K562 (cell line): ENCODE results near the gene EFHC1. TPM values are rescaled to one million over a fixed set of nuclear protein-coding genes. Genes with fewer than 3 reads are reported as not detected.

Experiments used
- CBX2 ChIP-seq: fragments of 200-600 bp; sonication (generic); IDR thresholded peaks from one replicate; pipeline ENCODE4 v1.6.1; 2012; ENCODE audit warnings: mild to moderate bottlenecking, low read length, inconsistent platforms; ENCODE audit not compliant: insufficient read depth, poor library complexity, severe bottlenecking
- CHD1 ChIP-seq: fragments of 200-600 bp; sonication (generic); IDR thresholded peaks from one replicate; pipeline ENCODE4 v1.6.1; 2012; ENCODE audit warnings: mild to moderate bottlenecking, moderate library complexity, low read length, inconsistent platforms
- CLOCK ChIP-seq: fragments of 250-450 bp; sonication (Bioruptor Pico); IDR thresholded peaks from 2 replicates; pipeline ENCODE4 v1.4.0; 2020; ENCODE audit warnings: mild to moderate bottlenecking, moderate library complexity, borderline replicate concordance
- COPS2 ChIP-seq: fragments of 450-650 bp; conservative IDR thresholded peaks from 2 replicates; pipeline ENCODE4 v1.6.1; 2016; ENCODE audit warnings: mild to moderate bottlenecking, moderate library complexity
- DIDO1 ChIP-seq: fragments of 450-650 bp; IDR thresholded peaks from 2 replicates; pipeline ENCODE4 v1.6.1; 2016; ENCODE audit warnings: low read depth, missing biosample characterization, missing genetic modification characterization
- ELF1 ChIP-seq: fragments of 200-800 bp; sonication (Bioruptor generic); IDR thresholded peaks from 2 replicates; pipeline ENCODE4 v1.6.1; 2016; ENCODE audit warnings: missing genetic modification characterization, missing compliant biosample characterization
- HDGF ChIP-seq: fragments of 450-650 bp; IDR thresholded peaks from 2 replicates; pipeline ENCODE4 v1.6.1; 2016
- HES1 ChIP-seq: fragments of 450-650 bp; IDR thresholded peaks from 2 replicates; pipeline ENCODE4 v1.6.1; 2016; ENCODE audit warnings: low read depth, mild to moderate bottlenecking, moderate library complexity
- HNRNPH1 ChIP-seq: fragments of 200-400 bp; formaldehyde crosslinking; optimal IDR thresholded peaks from 2 replicates; pipeline ENCODE3; 2017; ENCODE audit warnings: low read depth, mild to moderate bottlenecking, low read length, moderate library complexity
- IFI16 ChIP-seq: fragments of 250-450 bp; sonication (Bioruptor Pico); IDR thresholded peaks from 2 replicates; pipeline ENCODE4 v2.1.2; 2022; ENCODE audit warnings: mild to moderate bottlenecking, inconsistent platforms
- KDM2B ChIP-seq: fragments of 250-450 bp; sonication (Bioruptor Pico); IDR thresholded peaks from 2 replicates; pipeline ENCODE4 v1.8.0; 2021; ENCODE audit warnings: mild to moderate bottlenecking, moderate library complexity
- NR2C2 ChIP-seq, 2 experiments: fragments of 200-800 bp in 1 of 2; sonication (Bioruptor generic) in 1 of 2; sonication (generic) in 1 of 2; formaldehyde crosslinking in 1 of 2; IDR thresholded peaks; 2 replicates each; pipeline versions ENCODE4 v1.6.1 to v1.8.0; 2016 to 2022; ENCODE audit warnings: mild to moderate bottlenecking in 1 of 2, missing compliant biosample characterization in 1 of 2, missing genetic modification characterization in 1 of 2, missing genetic modification reagents in 1 of 2
- PKNOX1 ChIP-seq: fragments of 450-650 bp; IDR thresholded peaks from 2 replicates; pipeline ENCODE4 v1.6.1; 2016
- POLR3A ChIP-seq: IDR thresholded peaks from 2 replicates; pipeline ENCODE4 v1.6.1; 2011; ENCODE audit warnings: borderline replicate concordance, mild to moderate bottlenecking, moderate library complexity; ENCODE audit not compliant: insufficient read length, insufficient read depth; ENCODE audit errors: extremely low read depth
- RAD51 ChIP-seq: fragments of 450-650 bp; IDR thresholded peaks from 2 replicates; pipeline ENCODE4 v1.7.1; 2016; ENCODE audit warnings: low read depth, mild to moderate bottlenecking, borderline replicate concordance
- SMARCB1 ChIP-seq: IDR thresholded peaks from 2 replicates; pipeline ENCODE4 v1.6.1; 2011; ENCODE audit warnings: improper control_type of control experiment, low read depth; ENCODE audit not compliant: insufficient read length
- SNIP1 ChIP-seq: fragments of 450-650 bp; IDR thresholded peaks from 2 replicates; pipeline ENCODE4 v1.7.1; 2017; ENCODE audit warnings: low read depth, mild to moderate bottlenecking
- ZNF274 ChIP-seq: IDR thresholded peaks from 2 replicates; pipeline ENCODE4 v1.6.1; 2011; ENCODE audit warnings: low read depth, mild to moderate bottlenecking, low read length, moderate library complexity, borderline replicate concordance
- ZNF324 ChIP-seq: fragments of 250-450 bp; sonication (Bioruptor Pico); IDR thresholded peaks from 2 replicates; pipeline ENCODE4 v1.4.0; 2020; ENCODE audit warnings: mild to moderate bottlenecking
- ZNF445 ChIP-seq: fragments of 250-450 bp; sonication (Bioruptor Pico); IDR thresholded peaks from 2 replicates; pipeline ENCODE4 v1.4.0; 2020; ENCODE audit warnings: low read depth, mild to moderate bottlenecking, moderate library complexity
- ZNF551 ChIP-seq: fragments of 250-450 bp; sonication (Bioruptor Pico); IDR thresholded peaks from 2 replicates; pipeline ENCODE4 v1.5.0; 2021; ENCODE audit warnings: mild to moderate bottlenecking, moderate library complexity
- polyA plus RNA-seq, 8 experiments: library from polyadenylated mRNA; depleted of rRNA in 4 of 8; stranded (reverse) in 5 of 8; unstranded in 3 of 8; fragments of >200 nt; fragmentation: Nextera tagmentation in 2 of 8; fragmentation: Illumina TruSeq in 1 of 8; extraction: Ambion mirVana in 2 of 8; extraction: Trizol in 1 of 8; gene quantifications; 2 replicates each; pipeline versions ENCODE4 v1.2.1 to v1.2.3, GENCODE V29; 2011 to 2014; ENCODE audit warnings: inconsistent platforms in 1 of 8, missing spikeins in 1 of 8
- total RNA-seq, 7 experiments: library from RNA; depleted of rRNA in 6 of 7; stranded (reverse); fragments of >200 nt in 6 of 7; fragmentation: Illumina TruSeq in 2 of 7; extraction: Trizol in 2 of 7; gene quantifications; 2 replicates each; pipeline versions ENCODE4 v1.2.1 to v1.2.3, GENCODE V29; 2011 to 2021; ENCODE audit warnings: low replicate concordance in 1 of 7
- TF ChIP-seq, protein P1 (sequence below): fragments of 450-650 bp; conservative IDR thresholded peaks from 2 replicates; pipeline ENCODE4 v1.6.1; 2016; ENCODE audit warnings: missing genetic modification characterization, low read depth, mild to moderate bottlenecking, missing compliant biosample characterization, moderate library complexity
- TF ChIP-seq, protein P2 (sequence below): sonication (generic); formaldehyde crosslinking; IDR thresholded peaks from 2 replicates; pipeline ENCODE4 v1.5.0; 2020; ENCODE audit warnings: missing genetic modification reagents

Gene EFHC1
- total and polyA plus RNA-seq, 9 of the 15 experiments (the other 6 are each of a cell fraction or from before 2014, with no cell fraction given): 9.5 to 31.0 (median 14.9) TPM

DNA sequence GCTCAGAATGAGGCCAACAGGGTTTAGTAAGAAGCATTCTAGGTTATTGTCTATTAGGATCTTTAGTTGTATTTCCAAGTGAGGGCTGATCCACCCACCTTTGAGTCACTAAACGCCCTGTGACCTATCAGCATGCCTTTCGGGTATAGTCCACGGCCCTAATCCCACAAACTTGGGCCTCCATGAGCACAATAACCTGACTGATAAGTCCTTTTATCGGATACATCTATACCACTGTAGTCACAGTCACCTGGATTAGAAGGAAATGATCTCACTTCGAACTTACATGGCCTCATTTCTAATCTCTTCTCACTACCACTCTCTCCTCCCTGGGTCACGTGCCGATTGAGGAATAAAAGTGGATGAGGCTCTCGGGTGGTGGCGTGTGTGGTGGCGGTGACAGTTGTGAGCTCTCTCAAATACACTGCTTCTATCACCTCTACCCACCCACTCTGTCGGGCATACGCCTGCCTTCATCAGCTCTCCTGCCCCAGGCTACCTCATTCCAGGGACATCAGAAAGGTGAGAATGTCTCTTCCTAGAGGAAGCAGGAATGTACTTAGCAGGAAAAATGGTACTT lies 91.5 kb downstream of the EFHC1 start (continued):
- no peak for TF ChIP-seq HES1
- TF ChIP-seq PKNOX1: no peak
- no peak for TF ChIP-seq CBX2
- TF ChIP-seq HDGF: no peak
- no peak for TF ChIP-seq POLR3A
- TF ChIP-seq DIDO1 (tag): peak; percentile 42; the same call in 1 of the 2 replicates
- TF ChIP-seq IFI16 (CRISPR knock-in tag): no peak
- TF ChIP-seq ELF1 (tag): no peak
- no peak for TF ChIP-seq CLOCK (CRISPR knock-in tag)
- TF ChIP-seq KDM2B (CRISPR knock-in tag): no peak
- TF ChIP-seq CHD1: no peak
- TF ChIP-seq ZNF324 (CRISPR knock-in tag): no peak
- TF ChIP-seq, protein P1, sequence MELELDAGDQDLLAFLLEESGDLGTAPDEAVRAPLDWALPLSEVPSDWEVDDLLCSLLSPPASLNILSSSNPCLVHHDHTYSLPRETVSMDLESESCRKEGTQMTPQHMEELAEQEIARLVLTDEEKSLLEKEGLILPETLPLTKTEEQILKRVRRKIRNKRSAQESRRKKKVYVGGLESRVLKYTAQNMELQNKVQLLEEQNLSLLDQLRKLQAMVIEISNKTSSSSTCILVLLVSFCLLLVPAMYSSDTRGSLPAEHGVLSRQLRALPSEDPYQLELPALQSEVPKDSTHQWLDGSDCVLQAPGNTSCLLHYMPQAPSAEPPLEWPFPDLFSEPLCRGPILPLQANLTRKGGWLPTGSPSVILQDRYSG (tag): no peak
- TF ChIP-seq NR2C2 (CRISPR knock-in tag; IDR thresholded peaks at IDR 0.05): no peak
- TF ChIP-seq NR2C2 (tag; IDR thresholded peaks at IDR 0.05): peak; percentile 40; the same call in 1 of the 2 replicates
- TF ChIP-seq, protein P2, sequence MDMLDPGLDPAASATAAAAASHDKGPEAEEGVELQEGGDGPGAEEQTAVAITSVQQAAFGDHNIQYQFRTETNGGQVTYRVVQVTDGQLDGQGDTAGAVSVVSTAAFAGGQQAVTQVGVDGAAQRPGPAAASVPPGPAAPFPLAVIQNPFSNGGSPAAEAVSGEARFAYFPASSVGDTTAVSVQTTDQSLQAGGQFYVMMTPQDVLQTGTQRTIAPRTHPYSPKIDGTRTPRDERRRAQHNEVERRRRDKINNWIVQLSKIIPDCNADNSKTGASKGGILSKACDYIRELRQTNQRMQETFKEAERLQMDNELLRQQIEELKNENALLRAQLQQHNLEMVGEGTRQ (CRISPR knock-in tag): peak; percentile 82
- no peak for TF ChIP-seq ZNF274
- TF ChIP-seq ZNF551 (CRISPR knock-in tag): no peak
- no peak for TF ChIP-seq SNIP1
- no peak for TF ChIP-seq HNRNPH1
- no peak for TF ChIP-seq ZNF445 (CRISPR knock-in tag)
- TF ChIP-seq RAD51: peak; percentile 82
- no peak for TF ChIP-seq COPS2
- TF ChIP-seq SMARCB1: no peak
